Choroid plexus epithelial cell (primary cell): ENCODE data around the gene HSD17B1.

Source experiments
- DNase-seq: peaks from one replicate; pipeline ENCODE4 v3.0.0-alpha.2; 2010; ENCODE audit warnings: low read depth
- H3K4me3 ChIP-seq: 2 replicates; pipeline ENCODE4 v1.5.1; 2011; ENCODE audit warnings: low read depth, mild to moderate bottlenecking, control low read depth, low read length, moderate library complexity
- TF ChIP-seq, protein P1 (sequence below): conservative IDR thresholded peaks from 2 replicates; pipeline ENCODE4 v1.5.1; 2011; ENCODE audit warnings: low read depth, mild to moderate bottlenecking, control low read depth, inconsistent platforms, low read length, moderate library complexity

The HSD17B1 gene

DNA sequence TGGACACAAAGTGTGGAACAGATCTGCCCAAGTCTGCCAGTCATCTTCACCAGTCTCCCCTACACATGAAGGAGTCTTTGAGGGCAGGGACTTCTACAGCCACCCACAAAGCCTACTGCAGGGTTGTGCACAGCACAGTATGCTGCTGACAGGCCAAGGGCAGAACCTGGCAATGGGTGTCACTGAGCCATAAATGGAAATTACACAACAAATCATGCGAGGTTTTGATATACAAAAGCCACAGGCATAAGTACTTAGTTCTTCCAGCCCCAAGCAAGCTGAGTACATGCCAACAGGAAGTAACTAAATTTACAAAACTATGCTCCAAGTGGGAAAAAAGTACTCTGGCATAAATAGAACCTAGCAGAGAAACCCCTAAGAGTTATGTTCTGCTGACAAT, 32.6 kb downstream of the HSD17B1 start:
- peak; percentile 24 for DNase-seq
- no peak overlapping the region for H3K4me3 ChIP-seq
- TF ChIP-seq, protein P1, sequence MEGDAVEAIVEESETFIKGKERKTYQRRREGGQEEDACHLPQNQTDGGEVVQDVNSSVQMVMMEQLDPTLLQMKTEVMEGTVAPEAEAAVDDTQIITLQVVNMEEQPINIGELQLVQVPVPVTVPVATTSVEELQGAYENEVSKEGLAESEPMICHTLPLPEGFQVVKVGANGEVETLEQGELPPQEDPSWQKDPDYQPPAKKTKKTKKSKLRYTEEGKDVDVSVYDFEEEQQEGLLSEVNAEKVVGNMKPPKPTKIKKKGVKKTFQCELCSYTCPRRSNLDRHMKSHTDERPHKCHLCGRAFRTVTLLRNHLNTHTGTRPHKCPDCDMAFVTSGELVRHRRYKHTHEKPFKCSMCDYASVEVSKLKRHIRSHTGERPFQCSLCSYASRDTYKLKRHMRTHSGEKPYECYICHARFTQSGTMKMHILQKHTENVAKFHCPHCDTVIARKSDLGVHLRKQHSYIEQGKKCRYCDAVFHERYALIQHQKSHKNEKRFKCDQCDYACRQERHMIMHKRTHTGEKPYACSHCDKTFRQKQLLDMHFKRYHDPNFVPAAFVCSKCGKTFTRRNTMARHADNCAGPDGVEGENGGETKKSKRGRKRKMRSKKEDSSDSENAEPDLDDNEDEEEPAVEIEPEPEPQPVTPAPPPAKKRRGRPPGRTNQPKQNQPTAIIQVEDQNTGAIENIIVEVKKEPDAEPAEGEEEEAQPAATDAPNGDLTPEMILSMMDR = no peak

DNA sequence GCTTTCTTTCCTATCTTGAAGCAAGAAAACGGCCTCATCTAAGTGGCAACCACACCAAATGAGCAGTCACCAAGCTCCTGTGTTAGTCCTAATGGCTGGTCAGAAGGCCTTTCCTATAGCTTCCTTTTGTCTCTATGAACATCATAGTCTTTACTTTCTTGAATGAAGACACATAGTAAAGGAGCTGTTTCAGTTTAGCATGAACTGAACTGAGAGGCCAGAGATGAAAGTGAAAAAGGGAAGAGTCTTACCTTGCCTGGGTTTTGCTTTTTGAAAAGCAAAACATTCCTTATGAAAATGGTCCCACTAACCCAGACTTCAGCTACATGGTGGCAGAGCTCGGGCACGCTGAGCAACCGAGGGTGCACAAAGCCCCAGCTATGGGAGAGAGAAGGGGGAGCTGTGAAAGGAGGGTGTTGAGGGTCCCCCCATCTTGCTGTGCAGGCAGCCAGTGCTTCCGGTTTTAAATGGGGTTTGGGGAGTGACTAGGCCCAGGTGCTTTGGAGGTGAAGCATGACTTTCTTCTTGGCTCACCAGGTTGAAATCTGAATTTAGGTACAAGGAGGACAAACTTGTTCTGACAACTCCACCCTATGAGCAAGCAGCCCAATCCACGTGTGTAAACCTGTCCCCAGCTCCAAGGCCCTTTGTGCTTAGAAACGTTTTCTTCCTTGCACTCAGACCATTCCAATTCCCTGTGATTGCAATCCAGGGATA, 33.9 kb downstream of the HSD17B1 start:
- TF ChIP-seq, protein P1 = no peak
- no peak overlapping the region for H3K4me3 ChIP-seq
- DNase-seq = no peak

DNA sequence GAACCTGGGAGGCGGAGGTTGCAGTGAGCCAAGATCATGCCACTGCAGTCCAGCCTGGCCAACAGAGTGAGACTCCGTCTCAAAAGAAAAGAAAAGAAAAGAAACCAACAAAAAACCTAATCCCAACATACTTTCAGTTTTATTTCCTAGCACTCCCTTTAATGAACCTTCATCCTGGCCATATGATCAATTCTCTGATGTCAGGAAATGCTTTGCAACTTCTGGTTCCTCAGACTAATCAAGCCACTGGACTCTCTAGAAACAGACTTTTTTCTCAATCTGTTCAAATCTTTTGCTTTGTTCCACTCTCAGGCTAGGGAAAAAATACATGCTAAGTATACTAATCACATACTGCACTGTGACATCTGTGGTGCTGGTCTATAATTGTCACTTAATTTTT, 38.2 kb downstream of the HSD17B1 start:
- DNase-seq = no peak
- no peak overlapping the region for H3K4me3 ChIP-seq
- TF ChIP-seq, protein P1 = no peak

GRCh38 chr17:42591411-42591810, 38.7 kb downstream of the HSD17B1 start:
- DNase-seq = no peak
- TF ChIP-seq, protein P1 = no peak
- H3K4me3 ChIP-seq = no peak overlapping the region

DNA sequence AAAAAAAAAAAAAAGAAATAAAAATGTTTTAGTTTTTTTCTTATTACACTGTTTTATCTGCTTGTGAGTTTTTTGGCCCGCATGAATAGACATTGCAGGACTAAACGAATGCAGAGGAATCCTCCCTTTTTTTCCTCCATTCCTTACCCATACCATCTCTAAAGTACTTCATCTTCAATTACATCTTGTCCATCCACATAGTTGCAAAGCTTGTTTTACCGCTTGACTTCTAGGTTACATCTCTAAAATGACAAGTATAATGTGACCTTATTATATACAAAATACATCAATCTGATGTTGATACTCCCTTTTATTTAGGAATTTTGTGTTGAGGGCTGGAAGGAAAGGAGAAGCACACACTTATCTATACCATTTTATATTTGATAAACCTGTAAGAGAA, 43.7 kb downstream of the HSD17B1 start:
- TF ChIP-seq, protein P1 = no peak
- H3K4me3 ChIP-seq = no peak overlapping the region
- DNase-seq = no peak

- no peak overlapping the region for H3K4me3 ChIP-seq
- TF ChIP-seq, protein P1 = no peak
- DNase-seq = no peak
These were observed 46.2 kb downstream of the HSD17B1 start for GRCh38 chr17:42598905-42599304.

DNA sequence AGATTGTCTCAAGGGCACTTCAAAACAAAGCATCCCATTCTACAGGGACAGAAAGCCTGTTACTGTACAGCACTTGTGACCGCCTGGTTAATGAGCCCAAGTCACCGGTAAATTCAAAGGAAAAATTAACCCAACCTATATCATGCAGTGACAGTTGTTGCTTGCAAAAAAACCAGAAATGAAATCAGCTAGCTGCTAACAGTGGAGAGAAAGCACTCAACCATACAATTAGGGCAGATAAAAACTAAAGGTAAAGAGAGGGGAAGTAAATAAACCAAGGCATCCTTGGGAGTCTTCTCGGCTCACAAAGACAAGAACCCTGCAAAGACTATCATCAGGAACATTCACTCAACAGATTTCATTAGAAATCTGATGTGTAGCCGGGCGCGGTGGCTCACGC, 50.6 kb downstream of the HSD17B1 start:
- TF ChIP-seq, protein P1 = no peak

More for the DNA sequence above, 50.6 kb downstream of the HSD17B1 start:
- no peak for DNase-seq
- H3K4me3 ChIP-seq = no peak overlapping the region
